GM18507 (cell line): ENCODE results near the gene PKD2L2.
A peak's percentile ranks its signal among the peaks of the same experiment; 100 is the strongest.
"Not testable (repeated sequence)": the region's sequence is repeated elsewhere in the genome, so short reads cannot be mapped to it uniquely, and the experiment has no call there.

Experiments
- DNase-seq: peaks from one replicate; pipeline ENCODE4 v3.0.0; 2011; ENCODE audit warnings: low read depth; ENCODE audit not compliant: insufficient read length; ENCODE audit errors: extremely low spot score
- FAIRE-seq: peaks from 2 replicates; lab custom pipeline; 2011; peaks lifted over from hg19 to GRCh38; lab: Jason Lieb, UNC

Gene PKD2L2

DNA sequence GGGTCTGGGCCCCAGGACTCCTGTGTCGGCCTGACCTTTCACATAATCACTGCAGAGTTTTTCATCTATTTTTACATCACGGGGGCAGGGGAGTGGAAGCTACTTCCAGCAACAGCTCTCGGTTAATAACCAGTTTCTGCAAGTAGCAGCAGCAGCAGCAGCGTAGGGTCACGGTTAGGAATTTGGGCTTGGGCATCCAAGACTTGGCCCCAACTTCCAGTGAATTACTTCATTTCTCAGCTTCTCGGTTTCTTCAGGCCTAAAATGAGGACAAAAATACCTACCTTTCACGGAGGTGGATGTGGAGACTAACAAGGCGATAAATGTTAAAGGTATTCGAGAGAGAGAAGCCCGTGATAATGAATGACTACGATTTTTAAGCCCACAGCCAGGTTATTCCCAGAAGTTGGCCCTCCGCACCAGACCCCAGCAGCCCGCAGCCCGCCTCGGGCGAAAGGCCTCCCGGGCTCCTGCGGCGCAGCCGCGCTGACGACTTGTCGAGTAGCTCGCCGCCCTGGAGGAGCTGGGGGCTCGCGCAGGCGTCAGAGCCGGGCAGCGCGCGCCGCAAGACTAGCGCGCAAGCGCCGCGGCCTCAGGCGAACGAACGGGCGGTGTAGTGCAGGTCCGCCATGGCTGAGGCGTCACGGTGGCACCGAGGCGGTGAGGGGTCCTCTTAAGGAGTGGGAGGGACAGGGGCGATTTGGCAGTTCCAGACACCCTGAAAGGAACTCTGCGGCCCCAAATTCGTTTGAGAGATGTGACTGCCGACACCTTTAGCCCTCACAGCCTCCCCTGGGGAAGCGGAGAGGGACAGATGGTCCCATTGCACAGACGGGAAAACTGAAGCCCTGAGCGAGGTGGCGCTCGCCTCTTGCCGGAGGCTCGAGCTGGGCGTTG lies at the start of gene PKD2L2:
PKD2L2 (plus strand) TSS at position 595 of the 897 bp plus-strand sequence; CDS start at position 630, 35 bp downstream.
- peak; percentile 91 for FAIRE-seq
- DNase-seq: peak; percentile 63

GRCh38 chr5:137842296-137842695 lies 47.0 kb upstream of the PKD2L2 start:
- FAIRE-seq (peak; percentile 51), DNase-seq (no peak)

DNA sequence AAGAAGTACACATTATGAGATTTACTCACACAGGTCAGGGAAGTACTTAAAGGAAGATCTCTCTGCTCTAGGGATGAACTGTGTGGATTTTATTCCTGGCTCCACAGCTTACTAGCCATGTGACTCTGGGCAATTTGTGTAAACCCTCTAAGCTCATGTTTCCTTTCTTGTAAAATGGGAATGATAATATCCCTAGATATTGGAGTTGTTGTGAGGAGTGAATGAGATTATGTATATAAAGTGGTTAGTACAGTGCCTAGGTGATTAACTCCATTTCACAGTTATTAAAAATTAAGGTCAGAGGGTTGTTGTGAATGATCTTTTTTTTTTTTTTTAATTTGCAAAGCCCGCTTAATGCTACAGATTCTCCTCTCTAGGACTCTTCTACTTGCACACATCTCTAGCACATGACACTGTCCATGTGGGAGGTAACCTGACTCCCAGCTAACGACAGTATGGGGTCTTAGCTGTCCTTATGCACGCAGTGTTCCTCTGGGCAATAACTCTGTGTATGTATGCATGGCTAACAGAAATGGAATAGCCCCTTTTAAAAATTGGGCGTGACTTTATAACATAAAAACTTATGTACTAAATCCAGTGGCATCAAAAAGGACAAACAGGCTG lies 45.5 kb upstream of the PKD2L2 start:
- no peak for FAIRE-seq
- DNase-seq: no peak

- DNase-seq: no peak
- no peak for FAIRE-seq
Measured at GRCh38 chr5:137845472-137845871, 43.8 kb upstream of the PKD2L2 start.

DNA sequence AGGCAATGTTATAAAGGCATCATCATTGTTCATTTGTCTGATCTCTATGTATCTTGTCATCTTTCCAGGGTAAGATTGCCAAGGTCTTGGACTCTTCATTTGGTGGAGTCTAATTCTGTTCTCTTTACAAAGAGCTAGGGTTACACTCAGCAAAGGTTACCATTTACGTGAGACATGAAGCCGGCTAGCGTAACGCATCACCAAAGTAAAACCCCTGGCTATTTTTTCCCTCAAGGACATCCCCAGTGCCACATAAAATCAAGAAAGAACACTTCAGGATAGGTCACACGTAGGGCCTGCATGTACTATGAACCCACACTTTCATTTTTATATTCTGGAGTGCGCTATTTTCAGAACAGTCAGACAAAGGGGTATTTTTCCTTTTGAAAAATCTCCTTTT lies 41.6 kb upstream of the PKD2L2 start:
- FAIRE-seq (peak; percentile 62), DNase-seq (no peak)

GRCh38 chr5:137853165-137853564 lies 36.1 kb upstream of the PKD2L2 start:
- not testable (repeated sequence) for DNase-seq, FAIRE-seq

GRCh38 chr5:137856201-137856600 lies 33.1 kb upstream of the PKD2L2 start:
- DNase-seq (no peak), FAIRE-seq (peak; percentile 79)

DNA sequence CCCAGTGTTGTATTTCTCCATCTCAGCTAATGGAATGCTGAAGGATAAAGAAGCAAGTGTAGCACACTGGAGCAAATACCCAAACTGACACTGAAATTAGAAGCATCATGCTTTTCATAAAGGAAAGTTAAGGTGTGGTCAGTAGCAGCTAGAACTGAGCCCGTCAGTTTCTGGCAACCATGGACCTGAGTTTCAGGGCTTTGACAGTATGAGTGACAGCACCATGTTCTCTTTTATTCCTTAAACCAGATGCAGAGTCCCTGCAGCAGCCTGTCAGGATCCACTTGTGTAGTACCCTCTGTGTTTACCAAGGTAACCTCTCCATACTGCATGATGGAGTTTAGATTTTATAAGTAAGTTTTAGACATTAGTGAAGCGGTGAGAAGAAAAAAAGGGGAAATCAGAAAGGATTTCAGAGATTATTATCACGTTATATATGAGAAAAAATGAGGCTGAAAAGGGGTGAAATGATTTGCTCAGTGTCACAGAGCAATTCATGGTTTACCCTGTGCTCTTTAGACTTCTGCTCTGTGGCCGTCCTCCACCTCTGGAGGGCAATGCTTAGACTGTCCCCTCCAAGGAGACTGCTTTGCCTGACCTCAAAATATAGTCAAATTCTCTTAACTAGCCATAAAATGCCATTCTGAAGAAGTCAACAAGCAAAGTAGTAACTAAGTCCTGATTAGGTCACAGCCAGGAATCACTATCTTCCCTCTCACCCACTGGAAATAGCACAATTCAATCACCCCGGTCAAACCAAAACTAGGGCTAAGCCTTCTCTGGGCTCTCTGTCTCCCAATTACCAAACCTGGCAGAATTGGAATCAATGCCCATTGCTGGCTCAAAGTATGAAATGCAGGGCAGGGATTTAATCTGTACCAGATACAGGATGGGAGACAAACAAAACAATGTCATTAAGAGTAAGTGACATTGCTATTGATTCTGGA lies 32.1 kb upstream of the PKD2L2 start:
- peak; percentile 73 for FAIRE-seq
- DNase-seq: no peak

- peak; percentile 92 for FAIRE-seq
- DNase-seq: peak; percentile 14
Measured at GRCh38 chr5:137858223-137858916, 30.9 kb upstream of the PKD2L2 start.

DNA sequence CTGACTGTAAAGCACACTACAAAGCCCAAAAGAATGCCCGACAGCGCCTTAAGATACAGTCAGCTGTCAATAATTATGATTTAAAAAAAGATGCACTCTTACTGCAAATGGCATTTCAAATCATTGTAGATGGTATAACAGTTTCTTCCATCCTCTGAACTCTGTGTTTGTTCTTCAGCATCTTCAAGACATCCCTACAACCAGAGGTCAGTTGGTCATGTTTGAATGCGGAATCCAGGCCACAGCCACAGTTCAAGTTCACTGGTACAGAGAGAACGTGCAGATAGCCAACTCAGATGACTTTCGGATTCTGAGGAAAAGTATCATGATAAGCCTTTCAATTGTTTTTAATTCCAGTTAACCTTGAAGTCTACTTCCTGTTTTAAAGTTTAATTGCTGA lies 30.3 kb upstream of the PKD2L2 start:
- no peak for FAIRE-seq
- no peak for DNase-seq

DNA sequence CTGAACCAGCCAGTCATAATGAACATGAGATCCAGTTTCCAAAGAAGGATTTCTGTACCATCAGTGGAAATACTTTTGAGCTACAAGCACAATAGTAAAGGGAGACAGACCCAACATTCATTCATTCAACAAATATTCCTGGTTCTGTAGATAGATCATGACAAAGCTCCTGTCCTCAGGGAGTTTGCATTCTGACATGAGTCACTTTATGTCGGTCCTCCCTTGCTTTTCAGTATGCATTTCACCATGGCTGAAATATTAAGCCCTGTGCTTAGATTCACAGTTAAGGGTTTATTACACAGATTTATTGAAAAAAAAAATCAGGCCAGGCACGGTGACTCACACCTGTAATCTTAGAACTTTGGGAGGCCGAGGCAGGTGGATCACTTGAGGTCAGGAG lies 27.0 kb upstream of the PKD2L2 start:
- no peak for DNase-seq
- FAIRE-seq: no peak

DNA sequence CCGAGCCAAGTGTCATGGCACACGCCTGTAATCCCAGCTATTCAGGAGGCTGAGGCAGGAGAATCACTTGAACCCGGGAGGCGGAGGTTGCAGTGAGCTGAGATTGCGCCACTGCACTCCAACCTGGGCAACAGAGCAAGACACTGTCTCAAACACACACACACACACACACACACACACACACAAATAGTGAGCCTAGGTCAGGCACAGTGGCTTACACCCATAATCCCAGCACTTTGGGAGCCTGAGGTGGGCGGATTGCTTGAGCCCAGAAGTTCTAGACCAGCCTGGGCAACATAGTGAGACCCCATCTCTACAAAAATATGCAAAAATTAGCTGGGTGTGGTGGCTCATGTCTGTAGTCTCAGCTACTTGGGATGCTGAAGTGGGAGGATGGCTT lies 25.6 kb upstream of the PKD2L2 start:
- not testable (repeated sequence) for FAIRE-seq, DNase-seq

DNA sequence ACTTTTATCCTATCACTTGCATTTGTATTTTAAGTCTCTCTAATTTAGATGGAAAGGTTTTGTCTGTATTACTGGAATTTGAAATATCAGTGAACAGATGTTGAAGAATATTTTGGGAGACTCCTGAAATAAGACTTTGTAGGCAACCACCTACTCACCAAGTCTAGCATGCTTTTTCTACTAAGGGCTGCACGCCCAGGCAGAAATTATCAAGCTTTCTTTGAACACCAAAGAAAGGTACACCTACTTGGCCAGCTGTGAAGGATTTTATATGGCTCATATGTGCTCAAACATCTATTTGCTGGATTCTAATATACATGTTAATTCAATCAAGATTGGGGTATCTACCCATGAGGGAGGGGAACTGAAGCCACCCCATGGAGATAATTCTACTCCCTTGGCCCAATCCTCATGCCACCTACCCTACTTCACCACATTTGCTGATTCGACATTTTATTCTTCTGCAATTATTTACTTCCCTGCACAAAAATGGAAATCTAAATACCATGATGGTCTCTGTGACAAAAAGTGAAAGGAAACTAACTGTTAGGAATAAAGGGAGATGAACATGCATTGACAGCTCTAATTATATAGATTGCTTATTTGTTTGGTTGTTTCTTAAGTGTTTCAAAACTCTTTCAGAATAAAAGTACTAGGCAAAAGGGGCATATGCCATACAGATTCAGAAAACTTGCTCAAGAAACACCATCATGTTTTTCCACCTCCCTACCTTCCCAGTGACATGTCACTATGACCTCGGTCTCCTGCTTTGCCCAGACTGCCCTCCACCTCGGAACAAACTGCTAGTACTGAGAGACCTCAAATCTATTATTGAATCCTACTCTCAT lies 22.5 kb upstream of the PKD2L2 start:
- FAIRE-seq (no peak), DNase-seq (no peak)

DNA sequence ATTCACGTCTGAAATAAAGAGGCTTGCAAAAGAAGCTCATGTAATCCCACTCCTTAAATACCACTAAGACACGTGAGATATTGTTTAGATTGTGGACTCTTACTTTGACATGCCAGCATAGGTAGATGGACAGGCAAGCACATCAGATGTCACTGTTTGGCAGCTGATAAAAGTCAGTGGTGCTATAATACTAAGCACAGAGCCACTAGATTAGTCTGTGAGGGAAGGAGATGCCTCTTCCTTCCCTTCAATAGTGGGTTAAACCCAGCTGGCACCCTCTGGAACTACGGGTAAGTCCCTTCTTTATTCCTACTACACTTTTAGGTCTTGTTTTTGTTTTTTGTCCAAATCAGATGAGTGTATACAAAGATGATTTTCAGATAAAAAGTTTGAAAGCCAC lies 21.6 kb upstream of the PKD2L2 start, which contains the start of gene MYOT:
MYOT (plus strand) TSS at position 197 of the 400 bp plus-strand sequence. CDS start 2,792 bp downstream, outside the sequence.
- no peak for DNase-seq
- FAIRE-seq: no peak

DNA sequence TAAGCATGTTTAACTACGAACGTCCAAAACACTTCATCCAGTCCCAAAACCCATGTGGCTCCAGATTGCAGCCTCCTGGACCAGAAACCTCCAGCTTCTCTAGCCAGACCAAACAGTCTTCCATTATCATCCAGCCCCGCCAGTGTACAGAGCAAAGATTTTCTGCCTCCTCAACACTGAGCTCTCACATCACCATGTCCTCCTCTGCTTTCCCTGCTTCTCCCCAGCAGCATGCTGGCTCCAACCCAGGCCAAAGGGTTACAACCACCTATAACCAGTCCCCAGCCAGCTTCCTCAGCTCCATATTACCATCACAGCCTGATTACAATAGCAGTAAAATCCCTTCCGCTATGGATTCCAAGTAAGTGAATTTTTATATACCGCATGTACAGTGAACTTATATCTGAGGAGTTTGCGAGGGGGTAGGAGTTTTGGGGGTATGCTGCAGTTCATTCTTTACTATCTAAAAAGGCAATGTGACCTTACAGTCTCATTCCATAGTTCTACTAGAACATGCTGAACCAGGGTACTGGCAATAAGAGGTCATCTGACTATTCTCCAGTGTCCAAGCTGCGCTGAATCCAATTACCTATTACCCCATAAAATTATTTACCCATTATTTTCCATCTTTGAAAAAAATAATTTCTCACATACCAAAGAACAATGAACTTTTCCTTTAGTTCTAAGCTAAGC lies 18.5 kb upstream of the PKD2L2 start:
- no peak for FAIRE-seq
- no peak for DNase-seq

DNA sequence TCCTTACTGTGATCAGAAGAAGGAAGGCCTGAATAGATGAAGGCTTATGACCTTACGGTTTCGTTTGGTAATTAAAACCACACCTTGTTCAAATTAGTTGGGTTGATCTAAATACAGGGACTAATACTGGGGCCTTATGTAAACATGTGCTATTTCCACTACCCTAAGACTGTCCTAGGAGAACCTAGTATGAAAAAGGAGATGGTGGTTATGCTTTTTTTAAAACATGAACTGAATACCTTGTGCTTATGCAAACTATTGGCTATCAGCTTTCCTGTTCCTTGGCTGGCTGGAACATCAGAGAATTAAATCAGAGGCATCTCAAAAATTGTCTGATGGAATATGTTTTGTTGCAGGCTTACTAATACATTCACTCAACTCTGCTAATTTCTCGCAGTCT lies 17.7 kb upstream of the PKD2L2 start:
- no peak for DNase-seq
- peak; percentile 65 for FAIRE-seq

DNA sequence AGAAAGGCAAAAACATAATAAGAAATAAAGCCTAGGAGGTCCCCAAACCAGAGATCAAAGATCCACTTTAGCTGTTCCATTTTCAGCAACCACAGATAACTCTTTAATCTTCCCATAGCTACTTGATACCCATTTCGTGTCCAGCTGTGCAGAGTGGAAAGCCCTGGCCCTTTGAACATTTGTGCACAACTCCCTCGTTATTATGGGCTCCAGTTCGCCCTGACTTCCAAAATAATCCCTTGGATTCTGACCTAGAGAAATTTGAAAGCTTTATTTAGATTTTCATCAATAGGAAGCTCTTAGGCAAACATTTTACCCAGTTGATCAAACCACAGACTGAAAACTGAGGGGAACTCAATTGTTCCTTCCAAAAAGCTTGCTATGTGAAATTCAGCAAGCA lies 16.8 kb upstream of the PKD2L2 start:
- FAIRE-seq (no peak), DNase-seq (no peak)

- DNase-seq (no peak), FAIRE-seq (no peak)
Measured at GRCh38 chr5:137876101-137876500, 13.2 kb upstream of the PKD2L2 start.
